Neural progenitor cell (in vitro differentiated cells): ENCODE measurements around the gene C9orf72.

Experiments
- EZH2 ChIP-seq: fragments of 200-600 bp; sonication (generic); IDR thresholded peaks from 2 replicates; pipeline ENCODE4 v1.6.1; 2017; ENCODE audit warnings: antibody characterized with exemption, mild to moderate bottlenecking, moderate library complexity
- TF ChIP-seq, protein P1 (sequence below): fragments of 200-600 bp; sonication (generic); IDR thresholded peaks from 2 replicates; pipeline ENCODE4 v1.5.1; 2017; ENCODE audit warnings: antibody characterized with exemption, mild to moderate bottlenecking

GRCh38 chr9:27618066-27618465 lies 44.8 kb upstream of the C9orf72 start:
- no peak for TF ChIP-seq EZH2
- TF ChIP-seq, protein P1, sequence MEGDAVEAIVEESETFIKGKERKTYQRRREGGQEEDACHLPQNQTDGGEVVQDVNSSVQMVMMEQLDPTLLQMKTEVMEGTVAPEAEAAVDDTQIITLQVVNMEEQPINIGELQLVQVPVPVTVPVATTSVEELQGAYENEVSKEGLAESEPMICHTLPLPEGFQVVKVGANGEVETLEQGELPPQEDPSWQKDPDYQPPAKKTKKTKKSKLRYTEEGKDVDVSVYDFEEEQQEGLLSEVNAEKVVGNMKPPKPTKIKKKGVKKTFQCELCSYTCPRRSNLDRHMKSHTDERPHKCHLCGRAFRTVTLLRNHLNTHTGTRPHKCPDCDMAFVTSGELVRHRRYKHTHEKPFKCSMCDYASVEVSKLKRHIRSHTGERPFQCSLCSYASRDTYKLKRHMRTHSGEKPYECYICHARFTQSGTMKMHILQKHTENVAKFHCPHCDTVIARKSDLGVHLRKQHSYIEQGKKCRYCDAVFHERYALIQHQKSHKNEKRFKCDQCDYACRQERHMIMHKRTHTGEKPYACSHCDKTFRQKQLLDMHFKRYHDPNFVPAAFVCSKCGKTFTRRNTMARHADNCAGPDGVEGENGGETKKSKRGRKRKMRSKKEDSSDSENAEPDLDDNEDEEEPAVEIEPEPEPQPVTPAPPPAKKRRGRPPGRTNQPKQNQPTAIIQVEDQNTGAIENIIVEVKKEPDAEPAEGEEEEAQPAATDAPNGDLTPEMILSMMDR = no peak
